GM12878 (cell line): ENCODE data around the gene OR10K2. TPM values are rescaled to one million over a fixed set of nuclear protein-coding genes. Genes with fewer than 3 reads are reported as not detected.

Experiments
- ATAC-seq: fragments of 200-7000 bp; cut with Tn5 transposase; 3 replicates; pipeline ENCODE4 v1.9.1; 2020; ENCODE audit warnings: mild to moderate bottlenecking, moderate library complexity
- BruUV-seq: library from RNA; stranded (reverse); fragments of 400-500 nt; replicated peaks from 2 replicates; lab custom pipeline; 2021; lab: Mats Ljungman, UMichigan
- CTCF ChIA-PET: fragments of 300-600 bp; sonication (Branson Sonifier 250); formaldehyde crosslinking; extraction: SDS; loops from one replicate; lab custom pipeline; 2021; ENCODE audit warnings: inconsistent platforms; lab: Yijun Ruan, JAX
- POLR2A ChIA-PET: fragments of 350-600 bp; formaldehyde crosslinking; extraction: SDS; loops from one replicate; lab custom pipeline; 2021; ENCODE audit warnings: inconsistent platforms; lab: Charles Lee
- RAD21 ChIA-PET: fragments of 300-600 bp; sonication (Branson Sonifier 250); formaldehyde crosslinking; loops from one replicate; lab custom pipeline; 2023; ENCODE audit warnings: antibody characterized with exemption; ENCODE audit not compliant: unreplicated experiment; lab: Charles Lee
- SMC1A ChIA-PET: fragments of 300-600 bp; sonication (Branson Sonifier 250); formaldehyde crosslinking; loops from one replicate; lab custom pipeline; 2023; ENCODE audit not compliant: unreplicated experiment, uncharacterized antibody; lab: Charles Lee
- DNase-seq: peaks from one replicate; pipeline ENCODE4 v3.0.0-alpha.2; 2011; ENCODE audit warnings: low read depth, low spot score
- FAIRE-seq: peaks from 3 replicates; lab custom pipeline; 2011; peaks lifted over from hg19 to GRCh38; lab: Jason Lieb, UNC
- H2AFZ ChIP-seq: 2 replicates; pipeline ENCODE4 v1.6.0; 2011; ENCODE audit warnings: low read depth, low read length, control low read depth; ENCODE audit not compliant: control insufficient read depth
- H3K27ac ChIP-seq: 2 replicates; pipeline ENCODE4 v1.5.1; 2011; ENCODE audit warnings: control low read depth; ENCODE audit not compliant: control insufficient read depth, insufficient read depth
- H3K27me3 ChIP-seq, 2 experiments: replicated peaks in 1 of 2; 2 replicates each; pipeline versions ENCODE4 v1.6.0 to v1.6.1; 2011; ENCODE audit warnings: low read length in 1 of 2; ENCODE audit not compliant: control insufficient read depth in 2 of 2, insufficient read depth in 2 of 2
- H3K36me3 ChIP-seq, 2 experiments: 2 replicates each; pipeline ENCODE4 v1.5.1; 2011; ENCODE audit warnings: low read length in 1 of 2; ENCODE audit not compliant: control insufficient read depth in 2 of 2, insufficient read depth in 2 of 2
- H3K4me1 ChIP-seq: 2 replicates; pipeline ENCODE4 v1.6.1; 2011; ENCODE audit warnings: mild to moderate bottlenecking, low read length, moderate library complexity, mixed read lengths; ENCODE audit not compliant: control insufficient read depth, insufficient read depth
- H3K4me2 ChIP-seq: 2 replicates; pipeline ENCODE4 v1.6.0; 2011; ENCODE audit warnings: control low read depth; ENCODE audit not compliant: control insufficient read depth, insufficient read depth
- H3K4me3 ChIP-seq: fragments of 200-600 bp; sonication (generic); 2 replicates; pipeline ENCODE4 v1.5.1; 2016
- H3K79me2 ChIP-seq: 2 replicates; pipeline ENCODE4 v1.6.0; 2011; ENCODE audit warnings: low read length; ENCODE audit not compliant: control insufficient read depth, insufficient read depth
- H3K9ac ChIP-seq: 2 replicates; pipeline ENCODE4 v1.8.0; 2011; ENCODE audit warnings: low read length, control low read depth, mixed read lengths; ENCODE audit not compliant: control insufficient read depth, insufficient read depth
- H3K9me3 ChIP-seq: replicated peaks from 3 replicates; pipeline ENCODE4 v1.5.1; 2011; ENCODE audit warnings: mild to moderate bottlenecking, low read length; ENCODE audit not compliant: control insufficient read depth, insufficient read depth
- H4K20me1 ChIP-seq: 2 replicates; pipeline ENCODE4 v1.6.0; 2011; ENCODE audit not compliant: control insufficient read depth, insufficient read depth
- CREM ChIP-seq: IDR thresholded peaks from 2 replicates; pipeline ENCODE4 v1.6.1; 2014; ENCODE audit warnings: antibody characterized with exemption, low read depth
- E2F4 ChIP-seq: IDR thresholded peaks from 2 replicates; pipeline ENCODE4 v1.6.1; 2012; ENCODE audit warnings: low read depth, low read length, improper control_type of control experiment
- MAX ChIP-seq: IDR thresholded peaks from 2 replicates; pipeline ENCODE4 v1.6.1; 2012; ENCODE audit warnings: low read depth, low read length, improper control_type of control experiment
- NFYA ChIP-seq: IDR thresholded peaks from 2 replicates; pipeline ENCODE4 v1.6.1; 2011; ENCODE audit warnings: low read depth, mild to moderate bottlenecking, low read length, improper control_type of control experiment, borderline replicate concordance
- RELA ChIP-seq: fragments of 450-650 bp; IDR thresholded peaks from 2 replicates; pipeline ENCODE4 v1.8.0; 2014; ENCODE audit warnings: borderline replicate concordance; ENCODE audit not compliant: partially characterized antibody
- SKIL ChIP-seq: fragments of 450-650 bp; IDR thresholded peaks from 2 replicates; pipeline ENCODE4 v1.6.1; 2017; ENCODE audit warnings: mild to moderate bottlenecking, low read depth, inconsistent platforms; ENCODE audit not compliant: poor library complexity, severe bottlenecking
- YBX1 ChIP-seq: fragments of 450-650 bp; IDR thresholded peaks from 2 replicates; pipeline ENCODE4 v1.6.1; 2016; ENCODE audit warnings: antibody characterized with exemption
- YY1 ChIP-seq: IDR thresholded peaks from 2 replicates; pipeline ENCODE4 v1.6.1; 2011; ENCODE audit warnings: low read depth, mild to moderate bottlenecking, low read length
- ZBED1 ChIP-seq: IDR thresholded peaks from 2 replicates; pipeline ENCODE4 v1.6.1; 2016; ENCODE audit warnings: borderline replicate concordance
- ZNF217 ChIP-seq: fragments of 450-650 bp; IDR thresholded peaks from 2 replicates; pipeline ENCODE4 v1.6.1; 2017; ENCODE audit warnings: antibody characterized with exemption, mild to moderate bottlenecking
- ZNF24 ChIP-seq: fragments of 450-650 bp; IDR thresholded peaks from 2 replicates; pipeline ENCODE4 v1.6.1; 2017; ENCODE audit warnings: antibody characterized with exemption, mild to moderate bottlenecking
- ZSCAN29 ChIP-seq: fragments of 450-650 bp; IDR thresholded peaks from 2 replicates; pipeline ENCODE4 v1.6.1; 2017; ENCODE audit warnings: mild to moderate bottlenecking, moderate library complexity
- WGBS: methylation state at CpG from one replicate; pipeline ENCODE4 v1.1.6; 2016; ENCODE audit warnings: low lambda C conversion rate; ENCODE audit not compliant: insufficient replicate concordance, insufficient coverage; ENCODE audit errors: missing lambda C conversion rate; 5-methylcytosine and 5-hydroxymethylcytosine counted together
- in situ Hi-C: fragments of 300-500 bp; cut with MboI; formaldehyde crosslinking; loops from 9 replicates; pipeline ENCODE4 v1.14.3; 2018; ENCODE audit warnings: mixed read lengths
- intact Hi-C: fragments of 100-400 bp; cut with micrococcal nuclease; formaldehyde crosslinking; loops from one replicate; pipeline ENCODE4 v1.14.2; 2022; ENCODE audit not compliant: unreplicated experiment
- polyA plus RNA-seq, 11 experiments: library from polyadenylated mRNA; depleted of rRNA in 4 of 11; unstranded in 6 of 11; stranded (reverse) in 5 of 11; fragments of >200 nt; fragmentation: Nextera tagmentation in 4 of 11; fragmentation: Illumina TruSeq in 1 of 11; extraction: Ambion mirVana in 4 of 11; extraction: Trizol in 1 of 11; gene quantifications; 1 replicate in 1 of 11; 2 replicates in 10 of 11; pipeline versions ENCODE4 v1.2.1 to v1.2.3, GENCODE V29; 2011 to 2016; ENCODE audit warnings: inconsistent platforms in 2 of 11, missing spikeins in 2 of 11, low read depth in 1 of 11
- total RNA-seq, 4 experiments: library from RNA; depleted of rRNA in 3 of 4; stranded (reverse); fragments of >200 nt in 3 of 4; fragmentation: Illumina TruSeq in 1 of 4; extraction: Trizol in 1 of 4; gene quantifications; 2 replicates each; pipeline versions ENCODE4 v1.2.1 to v1.2.3, GENCODE V29; 2013 to 2021

OR10K2 gene
- total and polyA plus RNA-seq, 10 of the 15 experiments (the other 5 are each of a cell fraction or from before 2014, with no cell fraction given): not detected

GRCh38 chr1:158407092-158407491 lies 18.9 kb downstream of the OR10K2 start:
- no peaks in the 10 kb centered on the region for H3K36me3 ChIP-seq
- POLR2A ChIA-PET: no interaction called here
- RAD21 ChIA-PET: no interaction called here
- no peaks in the 10 kb centered on the region for H3K4me1 ChIP-seq
- no peaks in the 10 kb centered on the region for H4K20me1 ChIP-seq
- H3K79me2 ChIP-seq: no peaks in the 10 kb centered on the region
- H3K4me2 ChIP-seq: no peak overlapping the region
- 64% methylated on average over 5 of the region's 5 CpGs for WGBS
- CTCF ChIA-PET: no interaction called here
- no peaks in the 10 kb centered on the region for H3K27me3 ChIP-seq
- no peak overlapping the region for H3K27ac ChIP-seq
- H3K4me3 ChIP-seq: no peak overlapping the region
- H2AFZ ChIP-seq: no peak overlapping the region
- no peaks in the 10 kb centered on the region for H3K9me3 ChIP-seq
- DNase-seq: no peak
- SMC1A ChIA-PET: interaction anchor here (1.0 to 1.3 kb wide), 2 partner anchors 11 to 1003 kb away, joined by 3 read pairs; no protein-coding TSS in a partner anchor
- in situ Hi-C loops: no loop called here
- H3K9ac ChIP-seq: no peak overlapping the region
- intact Hi-C loops: no loop called here
- no peak for ATAC-seq
- no peak for FAIRE-seq
- BruUV-seq: no TSS peak
- no peak for TF ChIP-seq ZSCAN29
- no peak for TF ChIP-seq YY1
- TF ChIP-seq, all 136 proteins: peak for 0

- BruUV-seq: no TSS peak
- WGBS: 69% methylated on average over 3 of the region's 3 CpGs
- H3K27me3 ChIP-seq: no peaks in the 10 kb centered on the region
- no peaks in the 10 kb centered on the region for H3K79me2 ChIP-seq
- TF ChIP-seq NFYA (no peak), ZBED1 (no peak), ZNF24 (no peak), YBX1 (no peak), MAX (no peak), SKIL (no peak), ZNF217 (no peak), CREM (no peak), RELA (no peak), E2F4 (no peak)
- FAIRE-seq: no peak
- no peak for ATAC-seq
- intact Hi-C loops (no loop called here), in situ Hi-C loops (no loop called here)
- no peaks in the 10 kb centered on the region for H3K36me3 ChIP-seq
- no peak overlapping the region for H3K4me3 ChIP-seq
- ChIA-PET CTCF (interaction anchor here (0.8 kb wide), 1 partner anchor 36 kb away, joined by 3 read pairs; no protein-coding TSS in a partner anchor), RAD21 (interaction anchor here (0.8 kb wide), 1 partner anchor 197 kb away, joined by 3 read pairs; no protein-coding TSS in a partner anchor), SMC1A (no interaction called here), POLR2A (no interaction called here)
- H3K9me3 ChIP-seq: no peaks in the 10 kb centered on the region
- no peak overlapping the region for H3K4me2 ChIP-seq
- no peak overlapping the region for H3K9ac ChIP-seq
- no peak overlapping the region for H3K27ac ChIP-seq
- H2AFZ ChIP-seq: no peak overlapping the region
- DNase-seq: no peak
- H3K4me1 ChIP-seq: no peaks in the 10 kb centered on the region
- no peaks in the 10 kb centered on the region for H4K20me1 ChIP-seq
Measured at GRCh38 chr1:158400871-158401270, 25.2 kb downstream of the OR10K2 start.
